Bone marrow (tissue), 2 donors: ENCODE measurements around the gene MYH9.

Experiments
- DNase-seq, 2 donors: peaks; one replicate each; lab custom pipeline; 2025; lab: John Stamatoyannopoulos, UW

MYH9 gene

DNA sequence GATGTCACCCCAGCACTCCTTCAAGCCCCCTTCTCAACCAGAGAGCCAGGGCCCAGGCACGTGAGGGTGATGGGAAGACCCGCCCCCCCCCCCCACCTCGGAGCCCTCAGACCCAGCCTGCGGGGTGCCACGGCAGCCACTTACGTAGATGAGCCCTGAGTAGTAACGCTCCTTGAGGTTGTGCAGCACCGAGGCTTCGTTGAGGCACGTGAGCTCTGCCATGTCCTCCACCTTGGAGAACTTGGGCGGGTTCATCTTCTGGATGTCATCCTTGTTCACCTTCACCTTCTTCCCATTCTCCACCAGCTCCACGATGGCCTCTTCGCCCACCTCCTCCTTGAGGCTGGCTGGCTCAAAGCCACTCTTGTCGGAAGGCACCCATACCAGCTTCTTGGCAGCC is 39.0 kb downstream of the MYH9 start:
- no peak for DNase-seq

DNA sequence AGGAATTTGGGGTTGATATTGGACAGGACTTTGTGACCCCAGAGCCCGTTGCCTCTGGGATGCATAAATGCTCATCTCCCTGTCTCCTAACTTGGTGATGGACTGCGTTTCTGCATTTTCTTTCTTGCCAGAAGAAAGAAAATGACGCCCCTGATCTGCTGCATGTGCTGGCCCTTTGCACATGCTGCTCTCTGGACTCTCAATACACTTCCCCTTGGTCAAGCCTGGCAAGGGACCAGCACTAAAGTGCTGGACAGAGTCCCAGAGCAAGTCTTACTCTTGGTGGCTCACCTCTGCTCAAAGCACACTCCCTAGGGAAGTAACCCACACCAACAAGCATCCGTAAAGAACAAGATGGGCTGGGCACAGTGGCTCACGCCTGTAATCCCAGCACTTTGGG is 40.7 kb downstream of the MYH9 start:
- no peak for DNase-seq

DNA sequence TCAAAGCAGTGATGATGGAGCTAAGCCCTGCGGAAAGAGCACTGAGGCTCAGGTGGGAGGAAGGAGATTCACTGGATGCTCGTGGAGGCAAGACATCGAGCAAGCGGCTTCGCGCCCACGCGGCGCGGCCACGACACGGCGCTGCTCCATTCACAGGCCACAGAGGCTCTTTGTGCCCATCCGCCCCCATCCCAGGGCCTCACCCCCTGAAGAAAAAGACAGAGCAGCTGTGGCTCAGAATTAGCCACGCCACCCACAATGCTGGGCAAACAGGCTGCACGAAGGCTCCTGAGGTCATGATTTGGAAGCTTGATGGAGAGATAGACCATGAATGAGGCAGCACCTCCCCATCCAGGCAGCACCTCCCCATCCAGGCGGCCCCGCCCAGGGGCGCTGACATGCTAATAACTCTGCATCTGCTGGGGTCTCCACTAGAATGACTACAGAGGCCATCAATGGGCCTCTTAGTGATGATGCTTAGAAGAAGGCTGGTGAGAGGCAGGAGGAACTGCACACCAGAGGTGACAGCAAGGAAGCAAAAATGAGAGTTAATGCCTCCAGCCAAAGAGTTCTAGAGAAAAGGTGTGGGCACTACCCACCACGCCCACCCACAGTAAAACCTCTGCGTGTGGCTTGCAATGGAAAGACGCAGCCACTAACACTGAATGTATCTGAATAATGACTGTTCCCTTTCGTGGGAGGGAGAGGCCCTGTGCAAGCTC is 43.5 kb downstream of the MYH9 start:
- no peak for DNase-seq

DNA sequence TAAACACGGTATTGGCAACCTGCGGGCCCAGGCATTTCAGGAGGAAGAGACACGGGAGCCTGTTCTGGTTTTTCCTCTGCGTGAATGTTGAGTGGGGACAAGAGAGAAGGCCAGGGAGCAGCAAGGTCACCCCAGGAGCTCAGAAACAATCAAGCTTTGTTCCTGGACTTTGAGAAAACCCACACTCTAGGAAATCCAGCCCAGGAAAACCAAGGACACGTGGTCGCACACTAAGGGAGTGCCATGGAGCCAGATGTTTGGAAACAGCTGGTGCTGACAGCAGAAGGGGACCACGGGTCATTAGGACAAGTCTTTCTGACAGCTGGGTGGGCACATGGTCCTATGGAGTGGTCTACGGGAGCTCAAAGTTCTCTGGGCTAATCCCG is 44.1 kb downstream of the MYH9 start:
- no peak for DNase-seq

DNA sequence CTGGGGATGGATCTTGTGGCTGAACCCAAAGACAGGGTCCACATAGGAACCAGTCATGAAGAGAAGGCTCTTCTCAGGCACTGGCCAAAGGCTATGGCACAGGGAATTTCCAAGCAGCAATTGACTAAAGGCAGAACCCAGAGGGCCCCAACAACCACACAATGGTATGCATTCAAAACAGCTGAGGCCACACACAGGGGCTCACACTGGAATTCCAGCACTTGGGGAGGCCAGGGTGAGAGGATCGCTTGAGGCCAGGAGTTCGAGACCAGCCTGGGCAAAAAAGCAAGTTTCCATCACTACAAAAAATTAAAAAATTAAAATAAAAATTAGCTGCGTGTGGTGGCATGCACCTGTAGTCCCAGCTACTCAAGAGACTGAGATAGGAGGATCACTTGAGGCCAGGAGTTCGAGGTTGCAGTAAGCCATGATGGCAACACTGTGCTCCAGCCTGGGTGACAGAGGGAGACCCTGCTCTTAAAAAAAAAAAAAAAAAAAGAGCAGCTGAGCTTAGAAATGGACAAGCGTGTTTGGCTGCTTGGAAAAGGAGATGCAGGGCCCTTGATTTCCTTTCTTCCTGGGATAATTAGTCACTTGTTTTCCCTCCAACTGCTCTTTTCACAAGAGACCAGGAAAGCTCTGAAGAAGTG is 44.6 kb downstream of the MYH9 start:
- no peak for DNase-seq

DNA sequence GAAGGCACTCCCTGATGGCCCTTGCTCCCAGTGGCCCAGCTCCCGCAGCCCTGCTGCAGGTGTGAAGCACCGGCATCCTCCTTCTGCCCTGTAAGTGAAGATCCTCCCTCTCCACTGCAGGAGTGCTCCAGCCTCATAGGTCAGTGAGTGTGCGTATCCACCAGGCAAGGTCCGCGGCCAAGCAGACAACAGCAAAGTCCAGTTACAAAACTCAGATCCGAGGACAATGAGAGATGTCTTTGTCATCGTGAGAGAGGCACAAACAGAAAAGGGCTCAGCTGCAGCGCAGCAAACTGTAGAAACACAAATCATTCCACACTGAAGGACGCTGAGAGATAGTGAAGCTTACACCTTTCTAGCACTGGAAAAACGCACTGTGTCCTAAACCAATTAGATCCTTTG is 46.1 kb downstream of the MYH9 start:
- no peak for DNase-seq

DNA sequence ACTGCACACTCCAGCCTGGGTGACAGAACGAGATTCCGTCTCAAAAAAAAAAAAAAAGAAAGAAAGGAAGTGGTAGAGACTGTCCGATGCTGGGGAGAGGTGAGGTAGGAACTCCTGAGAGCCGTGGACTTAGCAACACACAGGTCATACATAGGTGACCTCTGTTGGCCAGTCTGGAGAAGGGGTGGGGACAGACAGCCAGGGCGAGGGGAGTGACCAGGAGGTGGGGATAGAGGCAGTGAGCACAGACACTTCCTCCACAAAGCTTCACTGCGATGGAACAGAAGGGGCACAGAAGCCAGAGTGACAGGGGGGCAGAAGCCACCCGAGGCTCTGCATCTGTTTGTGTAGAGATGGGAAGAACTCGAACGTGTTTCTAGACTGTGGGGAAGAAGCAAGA is 47.1 kb downstream of the MYH9 start:
- DNase-seq, result no peak

DNA sequence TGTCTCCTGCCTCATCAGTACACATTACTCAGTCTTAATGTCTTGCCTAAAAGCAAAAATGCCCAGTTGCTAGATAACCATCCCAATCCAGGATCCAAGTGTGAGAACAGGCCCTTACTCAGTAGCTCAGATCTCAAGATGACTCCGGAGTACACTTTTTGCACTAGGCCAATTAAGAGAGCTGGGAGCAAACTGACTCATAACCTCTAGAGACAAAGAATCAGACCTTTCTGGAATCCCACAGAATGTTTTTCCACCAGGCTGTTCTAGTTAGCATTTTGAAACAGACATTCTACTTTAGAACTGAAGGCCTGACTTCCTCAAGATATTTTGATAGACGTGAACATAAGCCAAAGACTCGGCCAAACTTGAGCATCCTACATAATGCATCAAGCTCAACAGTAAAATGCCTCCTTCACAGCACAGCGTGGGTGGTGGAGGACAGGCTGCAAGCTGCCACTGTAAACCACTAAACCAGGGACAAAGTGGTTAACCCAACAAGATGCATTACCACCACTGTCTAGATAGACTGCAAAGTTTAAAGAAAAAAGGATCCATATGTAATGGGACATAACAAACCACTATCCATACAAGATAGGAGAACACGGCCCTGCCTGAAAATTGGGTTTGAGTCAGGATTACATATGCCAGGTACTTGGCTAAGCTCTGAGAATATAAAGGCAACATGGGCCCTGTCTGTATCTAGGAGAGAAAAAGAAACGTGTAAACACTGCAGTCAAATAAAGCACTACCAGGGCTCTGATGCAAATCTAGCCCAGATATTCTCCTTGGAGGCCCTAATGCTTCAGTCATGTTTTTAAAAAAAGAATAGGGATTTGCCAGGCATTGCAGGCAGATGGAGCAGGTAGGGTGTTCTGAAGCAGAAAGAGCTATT is 48.3 kb downstream of the MYH9 start:
- no peak for DNase-seq

DNA sequence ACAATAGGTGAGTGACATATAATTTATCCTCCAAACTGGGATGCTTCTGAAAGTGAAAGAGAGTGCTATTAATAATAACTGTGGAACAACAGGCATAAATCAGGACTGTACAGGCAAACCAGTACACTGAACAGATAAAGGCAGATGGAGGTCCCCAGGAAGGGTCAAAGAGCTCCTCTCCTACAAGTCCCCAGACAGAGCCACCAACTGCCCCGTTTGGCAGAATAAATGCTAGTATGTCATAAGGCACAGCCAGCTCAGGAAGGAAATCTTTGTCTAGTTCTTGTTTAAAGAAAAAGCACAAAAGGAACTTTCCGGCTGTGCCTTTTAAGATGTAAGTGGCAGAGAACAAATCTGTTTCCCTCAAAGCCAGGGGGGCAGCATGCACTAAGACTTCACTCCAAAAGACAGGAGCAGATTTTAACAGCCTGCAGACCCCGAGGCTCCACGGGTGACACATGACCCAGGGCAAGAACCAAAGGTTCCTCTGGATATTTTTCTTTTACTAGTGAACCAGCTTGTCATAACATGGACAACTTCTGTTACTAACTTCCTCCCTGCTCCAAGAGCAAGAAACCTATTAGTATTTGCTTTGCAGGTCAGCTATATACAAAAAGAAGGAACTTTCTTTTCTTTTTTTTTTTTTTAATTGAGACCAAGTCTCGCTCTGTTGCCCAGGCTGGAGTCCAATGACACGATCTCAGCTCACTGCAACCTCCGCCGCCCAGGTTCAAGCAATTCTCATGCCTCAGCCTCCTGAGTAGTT is 50.2 kb downstream of the MYH9 start:
- DNase-seq, result no peak

DNA sequence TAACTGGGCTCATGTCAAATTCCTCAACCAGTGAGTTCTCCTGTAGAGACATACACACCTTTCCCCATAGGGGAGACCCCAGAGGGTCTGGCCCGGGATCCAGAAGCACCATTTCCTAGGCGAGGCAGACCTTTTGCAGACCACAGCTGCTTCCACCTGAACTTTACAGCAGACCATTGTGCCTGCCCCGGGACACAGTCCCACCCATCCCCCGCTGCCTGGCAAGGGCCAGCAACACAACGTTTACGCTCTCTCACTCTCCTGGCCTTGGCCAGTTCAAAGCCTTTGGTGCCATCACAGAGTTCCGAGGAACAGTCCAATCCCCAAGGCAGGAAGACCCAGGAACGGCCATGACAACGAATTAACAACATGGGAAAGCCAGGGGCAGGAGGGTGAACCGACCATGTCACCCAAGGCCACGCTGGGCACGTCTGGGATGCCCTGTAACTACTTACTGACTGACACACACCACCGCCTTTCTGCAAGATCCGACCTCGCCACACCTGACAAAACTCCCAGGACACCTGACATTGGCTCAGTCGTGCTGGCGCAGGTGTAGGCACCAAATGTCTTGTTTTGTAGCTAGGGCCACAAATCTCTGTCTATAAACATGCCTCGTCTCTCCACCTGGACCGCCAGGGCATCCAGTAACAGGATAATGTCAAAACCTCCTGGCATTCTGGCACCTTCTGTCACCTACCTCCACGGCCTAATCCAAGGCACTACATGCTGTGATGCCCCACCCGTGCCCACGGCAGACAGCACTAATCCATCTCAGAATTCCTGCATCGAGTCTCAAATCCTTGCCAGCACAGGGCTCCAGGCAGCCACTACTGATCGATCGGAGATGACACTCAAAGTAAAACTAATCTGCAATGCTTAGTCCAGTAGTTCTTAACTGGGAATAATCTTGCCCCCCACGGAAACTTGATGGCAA is 51.3 kb downstream of the MYH9 start:
- DNase-seq, result no peak

DNA sequence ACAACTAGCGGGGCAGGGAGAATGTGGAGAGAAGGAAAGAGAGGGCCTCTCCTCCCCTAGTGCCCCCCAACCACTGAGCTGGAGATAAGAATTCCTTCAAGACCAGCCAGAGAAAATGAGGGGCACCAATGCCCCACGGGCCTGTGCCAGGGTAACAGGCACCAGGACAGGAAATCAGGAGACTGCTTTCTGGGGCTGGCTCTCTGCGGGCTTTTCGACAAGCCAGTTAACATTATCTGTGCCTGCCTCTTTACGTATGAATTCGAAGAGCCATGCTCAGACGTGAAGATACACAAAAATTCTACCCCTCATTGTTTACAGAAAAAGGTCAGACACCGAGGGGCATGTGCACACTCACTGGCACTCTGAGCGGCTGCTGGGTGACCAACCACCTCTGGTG is 52.1 kb downstream of the MYH9 start:
- DNase-seq, result no peak

DNA sequence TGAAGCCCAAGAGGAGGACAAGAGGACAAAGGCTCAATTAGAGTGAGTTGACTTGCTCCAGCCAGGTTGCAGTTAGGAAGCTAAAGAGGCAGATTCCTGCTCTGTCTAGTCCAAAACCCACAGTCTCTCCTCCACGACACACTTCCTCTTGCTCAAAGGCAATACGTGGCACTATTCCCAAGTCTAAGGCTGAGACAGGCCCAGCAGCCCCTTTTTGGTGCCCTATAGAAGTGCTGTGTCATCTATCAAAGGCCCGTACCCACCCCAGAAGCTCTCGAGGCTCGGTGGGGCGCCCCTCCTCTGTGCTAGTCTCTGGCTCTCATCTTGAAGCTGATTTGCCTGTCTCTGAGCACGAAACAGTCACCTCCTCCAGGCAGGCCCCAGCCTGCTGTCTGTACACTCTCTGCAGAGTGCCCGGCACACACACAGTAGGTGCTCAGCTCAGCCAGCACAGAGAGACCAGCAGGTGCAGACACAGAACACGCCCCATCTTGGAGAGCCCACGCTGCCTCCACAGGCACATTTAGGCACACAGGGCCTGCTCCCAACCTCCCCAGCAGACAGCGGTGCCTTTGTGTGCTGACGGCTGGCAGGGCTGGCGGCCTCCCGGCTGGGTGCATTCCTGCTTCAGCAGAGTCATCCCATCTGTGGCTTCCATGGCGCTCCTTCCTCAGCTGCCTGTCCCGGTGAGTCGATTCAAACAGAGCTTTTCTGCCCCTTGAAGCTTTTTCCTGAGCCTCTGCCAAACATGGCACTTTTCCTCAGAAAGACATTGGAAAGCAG is 52.8 kb downstream of the MYH9 start:
- DNase-seq, result peak; percentile 37 to 90

DNA sequence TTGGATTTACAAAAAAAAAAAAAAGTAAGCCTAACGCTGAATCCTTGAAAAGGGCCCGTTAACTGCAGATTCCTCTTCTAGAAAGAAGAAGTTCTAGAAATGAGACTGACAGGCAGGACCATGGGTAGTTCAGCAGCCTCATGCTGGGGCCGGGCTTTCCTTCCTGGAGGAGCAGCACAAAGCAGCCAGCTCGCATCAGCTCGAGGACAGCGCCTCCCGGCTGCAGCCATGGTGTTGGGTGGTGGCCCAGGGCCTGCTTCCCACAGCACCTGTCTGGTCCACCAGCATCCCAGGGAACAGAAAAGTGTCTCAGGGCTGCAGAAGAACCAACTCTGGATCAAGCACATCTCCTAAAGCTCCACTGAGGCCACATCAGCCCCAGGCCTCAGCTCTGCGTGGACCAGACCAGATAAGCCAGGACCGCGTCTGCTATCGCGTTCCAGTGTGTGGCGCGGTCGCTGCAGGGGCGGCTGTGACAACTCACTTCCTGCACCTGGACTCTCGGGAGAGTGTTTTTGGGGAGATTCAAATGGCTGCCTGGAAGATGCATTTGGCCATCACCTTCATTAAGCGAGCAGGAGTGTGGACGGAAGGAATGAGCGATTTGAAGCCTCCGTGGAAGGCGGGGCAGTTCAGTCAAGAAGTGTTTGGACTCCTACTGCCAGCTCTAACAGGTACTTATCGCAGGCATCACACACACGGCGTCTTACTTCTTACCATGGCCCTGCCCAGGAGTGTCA is 53.5 kb downstream of the MYH9 start:
- peak; percentile 18 to 35 for DNase-seq

DNA sequence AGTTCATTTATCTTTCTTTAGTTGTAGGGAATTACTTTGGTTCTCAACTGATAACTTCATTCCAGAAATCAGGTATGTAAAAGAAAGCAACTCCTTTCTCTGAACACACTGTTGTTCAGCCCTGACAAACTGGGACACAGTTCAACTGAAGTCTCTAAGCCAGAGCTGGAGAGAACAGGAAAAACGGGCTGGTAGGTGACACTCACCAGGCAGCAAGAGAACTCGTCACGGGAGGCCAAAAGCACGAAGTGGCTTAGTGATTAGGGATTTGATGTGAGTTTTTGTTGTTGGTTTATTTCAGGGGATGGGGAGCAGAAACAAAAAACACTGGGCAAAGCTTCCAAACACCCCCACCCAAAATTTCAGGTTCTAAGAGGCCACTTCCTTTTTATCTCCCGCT is 54.1 kb downstream of the MYH9 start:
- no peak for DNase-seq

DNA sequence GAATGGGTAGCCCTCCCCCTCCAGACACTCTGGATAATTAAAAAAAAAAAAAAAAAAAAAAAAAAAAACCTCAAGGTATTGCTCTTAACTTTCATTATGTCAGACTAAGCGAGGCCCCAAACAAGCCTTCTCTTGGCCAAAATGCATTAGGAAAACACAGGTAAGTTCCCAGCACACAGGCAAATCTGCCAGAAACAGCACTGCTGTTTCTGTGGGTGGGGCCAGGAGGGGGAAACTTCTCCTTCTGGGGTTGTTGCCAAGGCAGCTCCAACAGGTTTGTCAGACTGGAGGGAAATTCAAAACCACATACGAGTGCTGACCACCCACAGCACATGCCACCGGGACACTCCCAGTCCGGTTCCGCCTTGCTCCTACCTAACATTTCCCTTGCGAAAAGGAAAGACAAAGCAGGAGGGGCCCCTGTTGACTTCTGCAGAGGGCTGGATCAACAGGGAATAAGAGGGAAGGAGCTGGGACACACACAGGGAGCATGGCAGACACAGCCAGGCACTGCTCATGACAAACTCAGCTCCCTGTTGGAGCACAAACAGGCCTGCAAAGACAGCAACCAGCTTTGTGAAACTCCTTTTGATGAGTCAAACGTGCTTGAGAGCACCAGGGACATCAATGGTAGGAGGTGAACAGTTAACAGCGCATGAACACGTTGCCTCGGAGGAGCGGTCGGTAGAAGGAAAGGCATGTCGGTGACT is 55.0 kb downstream of the MYH9 start:
- DNase-seq, result no peak

DNA sequence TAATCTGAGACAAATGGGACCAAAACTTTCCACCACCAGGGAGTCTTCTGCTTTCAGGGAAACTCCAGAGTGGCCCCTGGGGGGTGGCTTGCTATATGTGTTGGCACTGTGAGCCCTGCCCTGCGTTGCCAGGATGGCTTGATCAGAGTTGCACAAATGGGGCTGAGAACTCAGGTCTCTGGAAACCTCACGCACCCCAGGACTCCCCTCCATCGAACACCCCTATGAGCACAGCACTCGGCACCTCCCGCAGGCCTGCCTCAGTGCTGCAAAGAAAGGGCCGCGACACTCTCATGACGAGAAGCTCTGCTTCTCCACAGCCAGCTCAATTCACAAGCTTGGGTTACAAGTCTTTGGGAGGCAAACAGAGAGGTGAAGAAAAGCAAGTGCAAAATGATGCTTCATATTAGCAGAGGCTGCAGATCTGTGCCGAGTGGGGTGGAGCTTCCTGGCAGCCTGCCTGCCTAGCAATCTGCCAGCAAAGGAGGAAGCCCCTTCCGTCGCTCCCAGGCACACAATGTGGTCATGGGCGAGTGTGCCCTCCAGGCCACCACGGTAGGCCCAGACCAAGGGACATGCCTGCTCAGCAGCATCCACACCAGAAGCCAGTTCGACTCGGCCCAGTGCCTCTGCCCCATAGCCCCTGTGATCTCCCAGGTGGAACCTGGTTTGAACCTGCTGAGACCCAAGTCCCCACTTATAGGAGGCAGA is 55.7 kb downstream of the MYH9 start:
- DNase-seq, result peak; percentile 35 to 58

DNA sequence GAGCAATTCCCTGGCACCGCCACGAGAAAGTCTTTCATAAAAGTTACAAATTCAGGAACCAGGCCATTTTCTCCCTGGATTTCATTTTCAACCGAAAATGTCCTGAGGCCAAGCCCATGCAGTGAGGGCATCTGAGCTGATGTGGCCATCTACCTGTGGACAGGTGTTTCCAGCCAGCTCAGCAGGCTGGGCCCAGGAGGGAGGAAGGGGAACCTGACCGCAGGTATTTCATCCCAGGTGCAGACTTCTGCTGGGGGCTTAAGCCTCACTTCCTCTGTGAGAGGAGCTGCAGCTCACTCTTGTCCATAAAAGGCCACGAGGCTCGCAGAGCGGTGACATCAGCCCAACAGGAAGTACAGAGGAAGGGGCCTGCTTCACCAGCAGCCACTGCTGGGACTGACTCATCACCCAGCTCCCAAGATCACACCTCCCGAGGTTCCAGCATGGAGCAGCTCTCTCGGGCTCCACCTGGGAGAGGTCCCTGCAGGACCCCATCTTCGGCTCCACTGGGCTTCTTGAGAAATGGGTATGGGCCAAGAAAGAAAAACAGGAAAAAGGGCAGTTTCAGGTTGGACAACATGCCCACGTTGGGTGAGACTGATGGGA is 56.4 kb downstream of the MYH9 start:
- peak; percentile 36 to 87 for DNase-seq
